Measurements from ENCODE around the gene CRACR2A.

GRCh38 chr12:3700861-3701260 lies 52.0 kb downstream of the CRACR2A start:
- no peak for TF ChIP-seq SPI1 (IDR thresholded peaks at IDR 0.05; ENCODE audit: low read depth, low read length)
- no peak for TF ChIP-seq POLR2A (IDR thresholded peaks at IDR 0.05; ENCODE audit: low read depth, low read length)
- no peak for TF ChIP-seq POLR2AphosphoS5 (IDR thresholded peaks at IDR 0.05; ENCODE audit: low read depth, low read length)
- no peak for TF ChIP-seq TAF1 (IDR thresholded peaks at IDR 0.05; ENCODE audit: low read depth, low read length)
- no peak for TF ChIP-seq POU2F2 (IDR thresholded peaks at IDR 0.05; ENCODE audit: low read depth, low read length)
- no peak for TF ChIP-seq PAX5 (IDR thresholded peaks at IDR 0.05; ENCODE audit: insufficient read depth, low read length, severe bottlenecking)
